Measurements from ENCODE around the gene SLX9.
"Not testable (repeated sequence)": the region's sequence is repeated elsewhere in the genome, so short reads cannot be mapped to it uniquely, and the experiment has no call there.

The SLX9 gene

GRCh38 chr21:44965251-44966022, 25.6 kb downstream of the SLX9 start:
- peak; percentile 29 for DNase-seq

GRCh38 chr21:44966135-44967081, 26.6 kb downstream of the SLX9 start:
- no peak for DNase-seq

- DNase-seq, result no peak
Measured at GRCh38 chr21:44967082-44968047, 27.5 kb downstream of the SLX9 start.

GRCh38 chr21:44969066-44969670, 29.3 kb downstream of the SLX9 start:
- no peak for DNase-seq

- DNase-seq, result no peak
Measured at GRCh38 chr21:44969931-44970755, 30.3 kb downstream of the SLX9 start.

GRCh38 chr21:44970766-44971671, 31.2 kb downstream of the SLX9 start:
- no peak for DNase-seq

- DNase-seq, result no peak
Measured at GRCh38 chr21:44971672-44971995, 31.8 kb downstream of the SLX9 start.

GRCh38 chr21:44972301-44972814, 32.5 kb downstream of the SLX9 start:
- no peak for DNase-seq

GRCh38 chr21:44972821-44973220, 33.0 kb downstream of the SLX9 start:
- DNase-seq, result no peak

- no peak for DNase-seq
Measured at GRCh38 chr21:44973598-44973997, 33.8 kb downstream of the SLX9 start.

- DNase-seq, result no peak
Measured at GRCh38 chr21:44974676-44975075, 34.8 kb downstream of the SLX9 start.

GRCh38 chr21:44975720-44976555, 36.1 kb downstream of the SLX9 start:
- no peak for DNase-seq

GRCh38 chr21:44976556-44977393, 36.9 kb downstream of the SLX9 start:
- DNase-seq, result not testable (repeated sequence)

- DNase-seq, result no peak
Measured at GRCh38 chr21:44977616-44978340, 37.9 kb downstream of the SLX9 start.

- no peak for DNase-seq
Measured at GRCh38 chr21:44979687-44980561, 40.1 kb downstream of the SLX9 start.

Data from stimulated activated CD4-positive, alpha-beta T cell treated with anti-CD3 and anti-CD28 coated beads, Interleukin-4, amount 100 ng/mL, for 1 hour (primary cell).